ENCODE data around the gene CEP126. TPM values are rescaled to one million over a fixed set of nuclear protein-coding genes. Genes with fewer than 3 reads are reported as not detected.

Gene CEP126
- 8.2 TPM for total RNA-seq
- polyA plus RNA-seq = 3.2 TPM

GRCh38 chr11:101914738-101915426 is at the start of gene CEP126:
Gene CEP126 (plus strand): TSS chr11:101915010. CDS start chr11:101915285, 275 bp downstream.
- no peaks in the 10 kb centered on the region for H3K36me3 ChIP-seq (ENCODE audit: insufficient read depth)
- H3K27ac ChIP-seq (ENCODE audit: low read depth) = peak within 1 kb of the TSS; percentile 94
- WGBS = under 1% methylated on average over 56 of the region's 56 CpGs
- peak; percentile 92 for DNase-seq (ENCODE audit: extremely low spot score)
- no peaks in the 10 kb centered on the region for H3K4me1 ChIP-seq (ENCODE audit: insufficient read depth)
- H3K4me3 ChIP-seq (ENCODE audit: low read depth, low read length) = peak within 1 kb of the TSS; percentile 59

DNA sequence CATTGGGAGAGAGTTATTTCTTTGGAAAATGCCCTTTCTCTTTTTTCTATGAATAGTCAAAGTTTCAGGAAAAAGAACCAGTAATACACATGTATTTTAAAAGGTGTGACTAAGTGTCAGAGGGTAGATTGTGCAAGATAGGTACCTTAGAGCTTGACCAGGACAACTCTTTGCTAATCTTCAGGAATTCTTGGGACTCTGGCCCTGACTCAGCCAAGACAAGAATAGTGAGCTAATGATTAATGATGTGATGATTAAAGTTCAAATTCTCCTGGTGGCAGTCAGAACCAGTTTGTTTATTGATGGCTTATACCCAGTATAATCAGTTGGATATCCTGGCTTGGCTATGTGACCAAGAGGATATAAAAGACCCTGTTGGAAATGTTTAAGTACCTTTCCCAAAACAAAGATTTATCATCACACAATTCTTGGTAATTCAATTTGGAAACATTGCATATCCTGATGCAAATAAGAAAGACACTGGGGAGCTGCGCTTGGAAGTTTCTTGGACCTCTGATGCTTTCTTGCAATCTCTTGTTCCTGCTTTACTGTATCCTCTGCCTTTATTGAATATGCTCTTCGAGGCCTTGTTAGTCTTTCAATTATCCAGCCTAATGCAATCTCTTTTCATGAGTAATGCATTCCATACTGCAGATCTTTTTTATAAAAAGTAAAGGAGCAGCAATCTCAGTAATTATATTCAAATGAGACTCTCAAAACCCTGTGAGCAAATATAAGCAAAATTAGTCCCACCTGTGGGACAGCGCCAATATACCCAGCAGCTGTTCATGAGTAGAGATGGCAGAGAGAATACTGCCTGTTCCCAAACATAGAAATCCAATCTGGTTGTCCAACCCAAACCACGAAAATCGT is 48.0 kb upstream of the CEP126 start:
- H3K4me1 ChIP-seq (ENCODE audit: insufficient read depth) = no peaks in the 10 kb centered on the region
- H3K27ac ChIP-seq (ENCODE audit: low read depth) = no peak overlapping the region
- no peaks in the 10 kb centered on the region for H3K36me3 ChIP-seq (ENCODE audit: insufficient read depth)
- DNase-seq (ENCODE audit: extremely low spot score) = no peak
- WGBS = 60% methylated on average over 5 of the region's 5 CpGs
- no peak overlapping the region for H3K4me3 ChIP-seq (ENCODE audit: low read depth, low read length)

DNA sequence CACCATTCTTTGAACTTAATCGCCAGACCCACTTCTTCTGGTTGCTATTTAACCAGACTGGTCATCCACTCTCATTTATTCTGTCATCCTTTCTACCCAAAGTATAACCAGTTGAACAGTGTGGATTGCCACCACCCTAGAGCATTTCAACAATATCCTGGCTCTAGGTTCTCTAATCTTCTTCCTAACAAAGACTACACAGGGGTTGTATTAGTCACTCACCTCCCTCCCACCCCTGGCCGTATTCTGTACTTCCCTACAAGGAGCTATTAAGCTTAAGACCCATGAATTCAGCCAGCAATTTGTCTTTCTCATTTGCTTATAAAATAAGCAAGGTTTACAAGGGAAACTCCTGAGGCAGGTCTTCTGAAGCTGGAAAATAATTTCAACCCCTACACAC is 46.9 kb upstream of the CEP126 start:
- DNase-seq (ENCODE audit: extremely low spot score) = no peak
- WGBS = 79% methylated on average over 2 of the region's 2 CpGs
- H3K27ac ChIP-seq (ENCODE audit: low read depth) = no peak overlapping the region

GRCh38 chr11:101870510-101870909 is 44.3 kb upstream of the CEP126 start:
- WGBS = 95% methylated on average over 6 of the region's 6 CpGs
- DNase-seq (ENCODE audit: extremely low spot score) = no peak
- H3K4me3 ChIP-seq (ENCODE audit: low read depth, low read length) = no peak overlapping the region
- no peaks in the 10 kb centered on the region for H3K4me1 ChIP-seq (ENCODE audit: insufficient read depth)
- H3K36me3 ChIP-seq (ENCODE audit: insufficient read depth) = no peaks in the 10 kb centered on the region
- H3K27ac ChIP-seq (ENCODE audit: low read depth) = no peak overlapping the region

More for the DNA sequence above, 46.9 kb upstream of the CEP126 start:
- H3K36me3 ChIP-seq (ENCODE audit: insufficient read depth) = no peaks in the 10 kb centered on the region
- H3K4me1 ChIP-seq (ENCODE audit: insufficient read depth) = no peaks in the 10 kb centered on the region
- no peak overlapping the region for H3K4me3 ChIP-seq (ENCODE audit: low read depth, low read length)

DNA sequence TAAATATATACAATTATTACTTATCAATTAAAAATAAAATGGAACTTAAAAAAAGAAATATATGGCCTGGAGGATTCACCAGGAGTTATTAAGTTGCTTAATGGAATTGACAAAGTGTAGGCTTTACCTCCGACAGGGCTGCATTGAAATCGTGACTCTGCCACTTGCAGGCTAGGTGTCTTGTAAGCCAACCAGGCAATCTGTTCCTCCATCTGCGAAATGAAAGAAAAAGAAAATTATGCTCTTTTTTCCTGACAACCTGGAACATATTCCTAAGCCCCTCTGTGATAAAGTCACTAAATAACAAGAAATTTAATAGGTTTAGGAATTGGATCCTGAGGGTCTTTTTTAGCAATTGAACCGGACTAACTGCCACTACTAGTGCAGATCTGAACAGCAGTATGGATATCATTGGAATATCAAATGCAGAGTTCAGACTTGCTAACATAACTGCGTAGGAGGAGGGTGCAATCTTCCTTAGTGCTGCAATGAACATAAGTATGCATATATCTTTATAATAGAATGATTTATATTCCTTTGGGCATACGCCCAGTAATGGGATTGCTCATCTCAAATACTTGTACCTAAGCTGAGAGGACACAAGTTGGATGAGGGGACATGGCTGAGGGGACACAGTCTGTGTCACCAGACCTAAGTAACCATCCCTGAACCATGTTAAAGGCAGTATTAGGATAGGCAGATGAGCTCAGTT is 42.5 kb upstream of the CEP126 start:
- Histone ChIP-seq H3K4me1 (ENCODE audit: insufficient read depth) (no peaks in the 10 kb centered on the region), H3K36me3 (ENCODE audit: insufficient read depth) (no peaks in the 10 kb centered on the region), H3K4me3 (ENCODE audit: low read depth, low read length) (no peak overlapping the region), H3K27ac (ENCODE audit: low read depth) (no peak overlapping the region)
- no peak for DNase-seq (ENCODE audit: extremely low spot score)
- 78% methylated on average over 6 of the region's 6 CpGs for WGBS

GRCh38 chr11:101880222-101880621 is 34.6 kb upstream of the CEP126 start:
- H3K27ac ChIP-seq (ENCODE audit: low read depth) = no peak overlapping the region
- H3K4me1 ChIP-seq (ENCODE audit: insufficient read depth) = no peaks in the 10 kb centered on the region
- no peak for DNase-seq (ENCODE audit: extremely low spot score)
- no peak overlapping the region for H3K4me3 ChIP-seq (ENCODE audit: low read depth, low read length)
- no peaks in the 10 kb centered on the region for H3K36me3 ChIP-seq (ENCODE audit: insufficient read depth)
- 84% methylated on average over 4 of the region's 4 CpGs for WGBS

GRCh38 chr11:101881586-101881985 is 33.2 kb upstream of the CEP126 start:
- H3K36me3 ChIP-seq (ENCODE audit: insufficient read depth) = no peaks in the 10 kb centered on the region
- H3K27ac ChIP-seq (ENCODE audit: low read depth) = no peak overlapping the region
- WGBS = 79% methylated on average over 2 of the region's 2 CpGs
- H3K4me3 ChIP-seq (ENCODE audit: low read depth, low read length) = no peak overlapping the region
- no peak for DNase-seq (ENCODE audit: extremely low spot score)
- H3K4me1 ChIP-seq (ENCODE audit: insufficient read depth) = no peaks in the 10 kb centered on the region

DNA sequence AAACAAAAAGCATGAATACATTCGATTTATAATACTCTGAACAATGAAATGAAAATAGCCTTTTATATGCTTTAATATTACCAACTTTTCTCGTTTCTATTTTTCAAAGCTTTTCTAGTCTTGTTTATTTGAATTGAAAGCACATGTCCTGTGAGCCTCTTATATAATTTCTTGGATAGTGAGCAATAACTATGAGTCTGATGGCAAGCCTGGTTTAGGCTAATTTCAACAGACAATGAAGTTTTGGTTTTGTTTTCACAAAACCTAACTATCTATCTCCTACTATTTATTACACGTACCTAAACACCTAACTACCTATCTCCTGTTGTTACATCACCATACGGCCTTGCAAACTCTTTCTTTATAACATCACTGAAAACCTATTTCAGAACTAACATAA is 29.2 kb upstream of the CEP126 start:
- 78% methylated on average over 4 of the region's 4 CpGs for WGBS
- no peak overlapping the region for H3K27ac ChIP-seq (ENCODE audit: low read depth)
- DNase-seq (ENCODE audit: extremely low spot score) = no peak
- no peaks in the 10 kb centered on the region for H3K4me1 ChIP-seq (ENCODE audit: insufficient read depth)
- no peaks in the 10 kb centered on the region for H3K36me3 ChIP-seq (ENCODE audit: insufficient read depth)
- H3K4me3 ChIP-seq (ENCODE audit: low read depth, low read length) = no peak overlapping the region

- H3K4me3 ChIP-seq (ENCODE audit: low read depth, low read length) = no peak overlapping the region
- H3K36me3 ChIP-seq (ENCODE audit: insufficient read depth) = no peaks in the 10 kb centered on the region
- DNase-seq (ENCODE audit: extremely low spot score) = no peak
- WGBS = 84% methylated on average over 4 of the region's 4 CpGs
- no peaks in the 10 kb centered on the region for H3K4me1 ChIP-seq (ENCODE audit: insufficient read depth)
- H3K27ac ChIP-seq (ENCODE audit: low read depth) = no peak overlapping the region
Observed at GRCh38 chr11:101889767-101890166, 25.0 kb upstream of the CEP126 start.

DNA sequence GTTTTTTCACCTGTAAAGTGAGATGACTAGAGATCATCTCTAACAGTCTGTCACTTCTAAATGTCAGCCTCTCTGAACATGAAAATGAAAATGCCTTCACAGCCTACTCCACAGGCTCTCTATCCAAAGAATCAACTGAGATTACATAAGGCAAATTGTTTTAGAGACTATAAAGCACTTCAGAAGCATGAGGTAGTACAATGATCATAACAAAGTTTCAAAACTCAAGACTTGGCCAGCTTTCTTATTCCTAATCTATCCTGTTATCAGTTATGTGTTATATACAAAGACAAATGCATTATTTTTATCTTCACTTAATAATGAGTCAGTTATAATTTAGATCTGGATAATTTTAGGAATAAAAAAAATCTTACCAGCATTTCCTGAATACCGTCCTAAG is 20.3 kb upstream of the CEP126 start:
- DNase-seq (ENCODE audit: extremely low spot score) = no peak

DNA sequence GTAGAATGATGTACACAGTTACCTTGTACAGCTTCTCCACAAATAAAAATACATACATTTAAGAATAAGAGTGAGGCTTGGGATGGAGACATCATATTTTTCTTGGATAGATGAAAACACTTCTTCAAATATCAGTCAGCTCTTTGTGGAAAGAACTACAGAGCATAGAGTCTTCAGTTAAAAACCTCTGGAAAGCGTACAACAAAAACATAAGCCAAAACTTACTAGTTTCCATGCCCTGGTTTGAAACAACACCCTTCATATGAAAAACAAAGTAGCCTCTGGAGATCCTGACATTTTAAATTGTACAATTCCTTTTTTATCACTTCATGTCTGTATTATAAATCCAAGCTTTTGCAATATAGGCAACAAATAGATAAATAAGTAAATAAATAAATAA is 7.0 kb upstream of the CEP126 start:
- Histone ChIP-seq H3K4me3 (ENCODE audit: low read depth, low read length) (no peak overlapping the region), H3K27ac (ENCODE audit: low read depth) (no peak overlapping the region), H3K4me1 (ENCODE audit: insufficient read depth) (no peaks in the 10 kb centered on the region), H3K36me3 (ENCODE audit: insufficient read depth) (no peaks in the 10 kb centered on the region)
- DNase-seq (ENCODE audit: extremely low spot score) = no peak
- WGBS = 83% methylated on average over 1 of the region's 1 CpG

More for the DNA sequence above, 20.3 kb upstream of the CEP126 start:
- H3K36me3 ChIP-seq (ENCODE audit: insufficient read depth) = no peaks in the 10 kb centered on the region
- 21% methylated on average over 1 of the region's 1 CpG for WGBS
- H3K4me1 ChIP-seq (ENCODE audit: insufficient read depth) = no peaks in the 10 kb centered on the region
- no peak overlapping the region for H3K27ac ChIP-seq (ENCODE audit: low read depth)
- H3K4me3 ChIP-seq (ENCODE audit: low read depth, low read length) = no peak overlapping the region

GRCh38 chr11:101909087-101909486 is 5.7 kb upstream of the CEP126 start:
- no peaks in the 10 kb centered on the region for H3K36me3 ChIP-seq (ENCODE audit: insufficient read depth)
- H3K4me3 ChIP-seq (ENCODE audit: low read depth, low read length) = no peak overlapping the region
- no peaks in the 10 kb centered on the region for H3K4me1 ChIP-seq (ENCODE audit: insufficient read depth)
- 88% methylated on average over 2 of the region's 2 CpGs for WGBS
- no peak overlapping the region for H3K27ac ChIP-seq (ENCODE audit: low read depth)
- no peak for DNase-seq (ENCODE audit: extremely low spot score)

DNA sequence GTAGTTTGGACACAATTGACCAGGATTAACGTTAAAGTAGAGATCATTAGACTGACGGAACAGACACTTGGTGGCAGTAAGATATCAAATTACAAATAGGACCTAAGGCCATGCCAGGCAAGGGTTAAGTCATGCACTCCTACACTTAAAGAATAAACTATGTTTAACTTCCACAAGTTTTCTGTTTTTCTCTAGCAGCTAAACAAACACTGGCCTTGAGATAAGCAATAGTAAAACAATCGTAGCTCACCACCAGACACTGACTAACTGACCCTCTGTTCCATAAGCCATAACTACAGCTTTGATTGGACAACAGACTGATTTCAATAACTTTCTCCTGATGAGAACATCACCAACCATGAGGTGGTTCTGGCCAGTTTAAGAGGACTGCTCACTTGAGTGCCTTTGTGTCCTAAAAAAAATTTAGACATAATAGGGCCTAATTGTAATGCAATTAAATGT is 2.0 kb upstream of the CEP126 start:
- H3K27ac ChIP-seq (ENCODE audit: low read depth) = no peak overlapping the region
- DNase-seq (ENCODE audit: extremely low spot score) = no peak
- no peak overlapping the region for H3K4me3 ChIP-seq (ENCODE audit: low read depth, low read length)
- H3K4me1 ChIP-seq (ENCODE audit: insufficient read depth) = no peaks in the 10 kb centered on the region
- WGBS = 47% methylated on average over 3 of the region's 3 CpGs
- H3K36me3 ChIP-seq (ENCODE audit: insufficient read depth) = no peaks in the 10 kb centered on the region
